ENCODE data around the gene C6orf52. TPM values are rescaled to one million over a fixed set of nuclear protein-coding genes. Genes with fewer than 3 reads are reported as not detected.
A peak's percentile ranks its signal among the peaks of the same experiment; 100 is the strongest.

Gene C6orf52
- total RNA-seq, 1 experiment from 2014 or later: 3.9 TPM

GRCh38 chr6:10692965-10693538 is 1.4 kb downstream of the C6orf52 start:
- H3K9me3 ChIP-seq (ENCODE audit: control insufficient read depth in 1 of 2, insufficient read depth in 1 of 2, low read depth in 1 of 2, low read length in 2 of 2): no peaks in the 10 kb centered on the region
- TF ChIP-seq SP1 (IDR thresholded peaks at IDR 0.05; ENCODE audit: low read depth) (no peak), CEBPB (IDR thresholded peaks at IDR 0.05; ENCODE audit: low read depth) (no peak), JUND (IDR thresholded peaks at IDR 0.05) (no peak), REST (IDR thresholded peaks at IDR 0.05; ENCODE audit: low read depth) (no peak), RAD21 (IDR thresholded peaks at IDR 0.05; ENCODE audit: low read depth) (no peak), CTCF (IDR thresholded peaks at IDR 0.05 in 2 of 3, conservative IDR thresholded peaks at IDR 0.05 in 1 of 3; ENCODE audit: borderline replicate concordance in 1 of 3, insufficient read depth in 1 of 3, low read depth in 2 of 3, low read length in 2 of 3) (no peak), ATF3 (IDR thresholded peaks at IDR 0.05) (no peak), FOSL1 (IDR thresholded peaks at IDR 0.05; ENCODE audit: low read depth) (no peak), POLR2AphosphoS5 (IDR thresholded peaks at IDR 0.05; ENCODE audit: low read depth, low read length) (no peak), SRF (IDR thresholded peaks at IDR 0.05; ENCODE audit: low read depth) (no peak), YY1 (IDR thresholded peaks at IDR 0.05; ENCODE audit: extremely low read depth, insufficient replicate concordance, low read depth, low read length) (no peak), TCF7L2 (IDR thresholded peaks at IDR 0.05; ENCODE audit: borderline replicate concordance, extremely low read depth, insufficient read depth, insufficient read length) (no peak), MAX (IDR thresholded peaks at IDR 0.05) (no peak), EZH2phosphoT487 (IDR thresholded peaks at IDR 0.05; ENCODE audit: borderline replicate concordance) (no peak), ZNF274 (IDR thresholded peaks at IDR 0.05; ENCODE audit: low read depth, low read length) (no peak), EZH2 (IDR thresholded peaks at IDR 0.05) (no peak), ZFX (IDR thresholded peaks at IDR 0.05) (no peak), ZBTB33 (IDR thresholded peaks at IDR 0.05; ENCODE audit: extremely low read depth, insufficient replicate concordance, low read length) (no peak), EGR1 (IDR thresholded peaks at IDR 0.05; ENCODE audit: low read depth) (no peak)
- ATAC-seq (no peak), DNase-seq (ENCODE audit: low read depth, low spot score) (no peak)
- H3K9ac ChIP-seq (ENCODE audit: low read length): peak overlapping the region; percentile 94
- H2AFZ ChIP-seq (ENCODE audit: low read depth, low read length, poor library complexity, severe bottlenecking): no peak overlapping the region
- no peaks in the 10 kb centered on the region; the same call in 1 of the 2 replicates for H4K20me1 ChIP-seq (ENCODE audit: insufficient read depth)
- peak overlapping the region; percentile 88 for H3K4me2 ChIP-seq (ENCODE audit: low read length)
- ChIA-PET POLR2A (no interaction called here), RAD21 (ENCODE audit: low non-redundant PET in 1 of 2, low total read pairs in 2 of 2, uncharacterized antibody in 2 of 2, unreplicated experiment in 2 of 2) (no interaction called here), CTCF (no interaction called here)
- no peaks in the 10 kb centered on the region for H3K27me3 ChIP-seq (ENCODE audit: insufficient read depth, low read length)
- H3K9me2 ChIP-seq (ENCODE audit: insufficient read depth): no peaks in the 10 kb centered on the region
- intact Hi-C loops (cut with micrococcal nuclease): loop anchor here (5.0 kb wide), 1 partner anchor 109 kb away; no protein-coding TSS in a partner anchor
- no TSS peak for BruUV-seq (replicated peaks)
- H3K36me3 ChIP-seq (ENCODE audit: control insufficient read depth in 1 of 2, insufficient read depth in 2 of 2, low read length in 2 of 2): peaks cover 3 to 7% of the 10 kb centered on the region in 2 experiments; a peak in 2 of 4 replicates
- peaks cover 11 to 19% of the 10 kb centered on the region in 2 experiments; a peak in 3 of 4 replicates for H3K4me1 ChIP-seq (ENCODE audit: control insufficient read depth in 1 of 2, insufficient read depth in 2 of 2, low read length in 2 of 2)
- peak overlapping the region; percentile 87 to 89 for H3K4me3 ChIP-seq (replicated peaks in 1 of 2; ENCODE audit: low read depth in 1 of 2, low read length in 2 of 2)
- H3K79me2 ChIP-seq (ENCODE audit: insufficient read depth, low read length): peaks cover 48% of the 10 kb centered on the region
- peak overlapping the region; percentile 68; the same call in 1 of the 2 replicates for H3K27ac ChIP-seq (ENCODE audit: low read depth, low read length)

All from HCT116 (cell line).